HEK293 (cell line): ENCODE measurements around the gene ZNF783.

Experiments
- CTCF ChIA-PET: fragments of 350-600 bp; formaldehyde crosslinking; extraction: SDS; loops from one replicate; lab custom pipeline; 2021; ENCODE audit warnings: antibody characterized with exemption; lab: Yijun Ruan, JAX
- POLR2A ChIA-PET: fragments of 300-600 bp; formaldehyde crosslinking; extraction: SDS; loops from one replicate; lab custom pipeline; 2020; ENCODE audit warnings: antibody characterized with exemption, inconsistent platforms; lab: Yijun Ruan, JAX
- H3K27ac ChIP-seq: fragments of 200-500 bp; sonication (Bioruptor generic); 2 replicates; pipeline ENCODE4 v1.5.1; 2014; ENCODE audit warnings: low read depth, low read length, control low read depth, inconsistent platforms; ENCODE audit errors: extremely low read depth
- H3K36me3 ChIP-seq, 2 experiments: fragments of 200-500 bp in 1 of 2; sonication (Bioruptor generic) in 1 of 2; 1 replicate in 1 of 2; 2 replicates in 1 of 2; pipeline ENCODE4 v1.5.1; 2014 to 2017; ENCODE audit warnings: inconsistent platforms in 2 of 2, low read length in 2 of 2; ENCODE audit not compliant: control insufficient read depth in 2 of 2, insufficient read depth in 1 of 2
- H3K4me1 ChIP-seq: fragments of 200-500 bp; sonication (Bioruptor generic); 2 replicates; pipeline ENCODE4 v1.5.1; 2014; ENCODE audit warnings: mild to moderate bottlenecking, low read length, inconsistent platforms; ENCODE audit not compliant: control insufficient read depth, insufficient read depth
- H3K4me3 ChIP-seq: 2 replicates; pipeline ENCODE4 v1.5.1; 2011; ENCODE audit warnings: low read depth, mild to moderate bottlenecking, control low read depth, low read length, moderate library complexity
- H3K9me3 ChIP-seq: fragments of 200-500 bp; sonication (Bioruptor generic); 2 replicates; pipeline ENCODE4 v1.5.1; 2014; ENCODE audit warnings: low read depth, low read length, inconsistent platforms; ENCODE audit not compliant: control insufficient read depth, insufficient read depth
- HOXD13 ChIP-seq: sonication (generic); formaldehyde crosslinking; IDR thresholded peaks from 2 replicates; pipeline ENCODE4 v1.8.0; 2022; ENCODE audit warnings: missing genetic modification reagents, borderline replicate concordance
- ZBTB17 ChIP-seq: fragments of 450-650 bp; formaldehyde crosslinking; IDR thresholded peaks from 2 replicates; pipeline ENCODE4 v1.5.1; 2016; ENCODE audit warnings: missing biosample characterization, missing genetic modification characterization
- ZIC2 ChIP-seq: fragments of 450-650 bp; formaldehyde crosslinking; IDR thresholded peaks from 2 replicates; pipeline ENCODE4 v1.5.1; 2016; ENCODE audit warnings: missing biosample characterization, missing genetic modification characterization
- ZNF133 ChIP-seq: fragments of 450-650 bp; formaldehyde crosslinking; IDR thresholded peaks from 2 replicates; pipeline ENCODE4 v1.5.1; 2016; ENCODE audit warnings: missing biosample characterization, missing genetic modification characterization
- ZNF366 ChIP-seq: fragments of 450-650 bp; formaldehyde crosslinking; conservative IDR thresholded peaks from 2 replicates; pipeline ENCODE4 v1.5.1; 2016; ENCODE audit warnings: missing biosample characterization, missing genetic modification characterization
- ZNF423 ChIP-seq: fragments of 450-650 bp; formaldehyde crosslinking; IDR thresholded peaks from 2 replicates; pipeline ENCODE4 v1.5.1; 2016; ENCODE audit warnings: missing biosample characterization, missing genetic modification characterization
- ZNF600 ChIP-seq: fragments of 450-650 bp; formaldehyde crosslinking; IDR thresholded peaks from 2 replicates; pipeline ENCODE4 v1.5.1; 2016; ENCODE audit warnings: missing biosample characterization, missing genetic modification characterization
- ZNF677 ChIP-seq: fragments of 450-650 bp; IDR thresholded peaks from 2 replicates; pipeline ENCODE4 v1.5.0; 2018; ENCODE audit warnings: missing biosample characterization, mild to moderate bottlenecking, missing genetic modification characterization, moderate library complexity
- ZNF707 ChIP-seq: fragments of 450-650 bp; formaldehyde crosslinking; IDR thresholded peaks from 2 replicates; pipeline ENCODE4 v1.5.1; 2016; ENCODE audit warnings: missing biosample characterization, missing genetic modification characterization
- ZSCAN4 ChIP-seq: fragments of 450-650 bp; formaldehyde crosslinking; IDR thresholded peaks from 2 replicates; pipeline ENCODE4 v1.5.1; 2017; ENCODE audit warnings: missing biosample characterization, missing genetic modification characterization
- TF ChIP-seq, protein P1 (sequence below): fragments of 450-650 bp; formaldehyde crosslinking; conservative IDR thresholded peaks from 2 replicates; pipeline ENCODE4 v1.5.1; 2016; ENCODE audit warnings: low read depth, missing biosample characterization, missing genetic modification characterization
- TF ChIP-seq, protein P2 (sequence below): fragments of 450-650 bp; formaldehyde crosslinking; IDR thresholded peaks from 2 replicates; pipeline ENCODE4 v1.5.1; 2016; ENCODE audit warnings: missing biosample characterization, missing genetic modification characterization

Gene ZNF783

DNA sequence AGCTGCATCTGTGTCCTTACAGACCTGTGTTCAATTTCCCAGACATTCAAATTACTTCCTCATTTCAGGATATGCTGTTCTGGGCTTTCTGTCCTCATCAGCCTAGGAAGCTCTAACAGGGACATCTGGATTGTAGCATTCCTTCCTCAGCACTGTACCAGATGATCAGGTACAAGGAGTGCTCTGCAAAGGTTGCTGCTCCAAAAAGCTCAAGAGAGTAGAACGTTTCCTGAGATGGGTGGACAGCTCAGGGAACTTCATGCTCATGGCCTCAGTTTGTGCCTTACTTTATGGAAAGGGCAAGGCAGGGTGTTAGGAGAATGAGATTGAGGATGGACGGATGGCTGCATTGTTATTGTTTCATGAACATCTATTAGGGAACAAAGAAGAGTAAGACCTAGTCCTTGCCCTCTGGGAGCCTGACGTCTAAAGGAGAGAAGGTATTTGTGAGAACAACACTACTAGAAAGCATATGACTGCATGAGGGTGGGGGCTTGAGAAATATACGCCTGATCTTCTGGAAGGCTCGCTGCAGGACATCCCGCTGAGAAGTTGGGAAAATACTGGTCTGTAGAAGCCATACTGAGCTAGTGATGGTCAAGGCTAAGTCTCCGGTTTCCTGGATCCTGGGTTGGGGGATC, 33.0 kb upstream of the ZNF783 start:
- TF ChIP-seq ZBTB17 (tag by site-specific recombination) (peak; percentile 66), ZNF707 (tag by site-specific recombination) (peak; percentile 54; the same call in 1 of the 2 replicates), HOXD13 (no peak), ZNF677 (tag by site-specific recombination) (no peak), ZNF133 (tag by site-specific recombination) (no peak), ZNF600 (tag by site-specific recombination) (0 out of 2 replicates have a peak, but pooled peaks have one; percentile 37)
- Histone ChIP-seq H3K27ac (no peak overlapping the region), H3K36me3 (peaks cover 0 to 20% of the 10 kb centered on the region in 2 experiments; a peak in 1 of 3 replicates), H3K4me1 (no peaks in the 10 kb centered on the region), H3K9me3 (no peaks in the 10 kb centered on the region), H3K4me3 (no peak overlapping the region)
- POLR2A ChIA-PET = interaction anchor here (0.6 to 1.8 kb wide), 4 partner anchors 8 to 18 kb away, joined by 3 to 6 read pairs (median 4); no protein-coding TSS in a partner anchor
- CTCF ChIA-PET = interaction anchor here (0.7 kb wide), 1 partner anchor 31 kb away, joined by 3 read pairs; no protein-coding TSS in a partner anchor

GRCh38 chr7:149229526-149229925, 32.5 kb upstream of the ZNF783 start:
- CTCF ChIA-PET = interaction anchor here (0.5 kb wide), 1 partner anchor 598 kb away, joined by 7 read pairs; no protein-coding TSS in a partner anchor
- POLR2A ChIA-PET = interaction anchor here (0.6 to 0.9 kb wide), 3 partner anchors 15 to 18 kb away, joined by 3 to 6 read pairs (median 4); no protein-coding TSS in a partner anchor

DNA sequence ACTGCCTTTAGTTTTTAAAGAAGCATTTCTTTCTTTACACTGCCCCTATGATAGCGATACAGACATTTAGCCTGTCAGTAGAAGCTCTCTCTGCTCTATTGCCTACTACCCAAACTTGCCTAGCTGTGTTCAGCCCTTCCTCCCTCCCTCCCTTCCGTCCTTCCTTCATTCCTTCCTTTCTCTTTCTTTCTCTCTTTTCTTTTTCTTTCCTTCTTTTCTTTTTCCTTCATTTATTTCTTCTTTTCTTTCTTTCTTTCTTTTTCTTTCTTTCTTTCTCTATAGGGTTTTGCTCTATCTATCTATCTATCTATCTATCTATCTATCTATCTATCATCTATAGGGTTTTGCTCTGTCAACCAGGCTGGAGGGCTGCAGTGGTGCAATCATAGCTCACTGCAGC, 29.6 kb upstream of the ZNF783 start:
- no peaks in the 10 kb centered on the region for H3K9me3 ChIP-seq
- no peaks in the 10 kb centered on the region for H3K36me3 ChIP-seq
- TF ChIP-seq, protein P1, sequence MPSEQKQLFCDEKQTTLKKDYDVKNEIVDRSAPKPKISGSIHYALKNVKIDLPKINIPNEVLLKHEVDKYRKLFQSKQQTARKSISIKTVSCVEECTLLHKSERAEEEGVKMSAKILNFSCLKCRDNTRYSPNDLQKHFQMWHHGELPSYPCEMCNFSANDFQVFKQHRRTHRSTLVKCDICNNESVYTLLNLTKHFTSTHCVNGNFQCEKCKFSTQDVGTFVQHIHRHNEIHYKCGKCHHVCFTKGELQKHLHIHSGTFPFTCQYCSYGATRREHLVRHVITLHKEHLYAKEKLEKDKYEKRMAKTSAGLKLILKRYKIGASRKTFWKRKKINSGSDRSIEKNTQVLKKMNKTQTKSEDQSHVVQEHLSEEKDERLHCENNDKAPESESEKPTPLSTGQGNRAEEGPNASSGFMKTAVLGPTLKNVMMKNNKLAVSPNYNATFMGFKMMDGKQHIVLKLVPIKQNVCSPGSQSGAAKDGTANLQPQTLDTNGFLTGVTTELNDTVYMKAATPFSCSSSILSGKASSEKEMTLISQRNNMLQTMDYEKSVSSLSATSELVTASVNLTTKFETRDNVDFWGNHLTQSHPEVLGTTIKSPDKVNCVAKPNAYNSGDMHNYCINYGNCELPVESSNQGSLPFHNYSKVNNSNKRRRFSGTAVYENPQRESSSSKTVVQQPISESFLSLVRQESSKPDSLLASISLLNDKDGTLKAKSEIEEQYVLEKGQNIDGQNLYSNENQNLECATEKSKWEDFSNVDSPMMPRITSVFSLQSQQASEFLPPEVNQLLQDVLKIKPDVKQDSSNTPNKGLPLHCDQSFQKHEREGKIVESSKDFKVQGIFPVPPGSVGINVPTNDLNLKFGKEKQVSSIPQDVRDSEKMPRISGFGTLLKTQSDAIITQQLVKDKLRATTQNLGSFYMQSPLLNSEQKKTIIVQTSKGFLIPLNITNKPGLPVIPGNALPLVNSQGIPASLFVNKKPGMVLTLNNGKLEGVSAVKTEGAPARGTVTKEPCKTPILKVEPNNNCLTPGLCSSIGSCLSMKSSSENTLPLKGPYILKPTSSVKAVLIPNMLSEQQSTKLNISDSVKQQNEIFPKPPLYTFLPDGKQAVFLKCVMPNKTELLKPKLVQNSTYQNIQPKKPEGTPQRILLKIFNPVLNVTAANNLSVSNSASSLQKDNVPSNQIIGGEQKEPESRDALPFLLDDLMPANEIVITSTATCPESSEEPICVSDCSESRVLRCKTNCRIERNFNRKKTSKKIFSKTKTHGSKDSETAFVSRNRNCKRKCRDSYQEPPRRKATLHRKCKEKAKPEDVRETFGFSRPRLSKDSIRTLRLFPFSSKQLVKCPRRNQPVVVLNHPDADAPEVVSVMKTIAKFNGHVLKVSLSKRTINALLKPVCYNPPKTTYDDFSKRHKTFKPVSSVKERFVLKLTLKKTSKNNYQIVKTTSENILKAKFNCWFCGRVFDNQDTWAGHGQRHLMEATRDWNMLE = no peak
- TF ChIP-seq ZSCAN4 = no peak
- TF ChIP-seq ZNF366 = peak; percentile 95
- POLR2A ChIA-PET = interaction anchor here (0.7 to 1.4 kb wide), 2 partner anchors 37 to 85 kb away, joined by 3 read pairs; partner anchors contain the start of genes ZNF282 and ZNF398
- no peak overlapping the region for H3K27ac ChIP-seq
- CTCF ChIA-PET = interaction anchor here (0.5 to 0.6 kb wide), 2 partner anchors 25 to 172 kb away, joined by 3 read pairs; no protein-coding TSS in a partner anchor
- H3K4me1 ChIP-seq = no peaks in the 10 kb centered on the region
- no peak overlapping the region for H3K4me3 ChIP-seq

More at GRCh38 chr7:149229526-149229925, 32.5 kb upstream of the ZNF783 start:
- H3K36me3 ChIP-seq = peaks cover 0 to 15% of the 10 kb centered on the region in 2 experiments; a peak in 1 of 3 replicates
- no peaks in the 10 kb centered on the region for H3K9me3 ChIP-seq
- TF ChIP-seq ZIC2 (tag by site-specific recombination) = peak; percentile 48
- TF ChIP-seq ZNF423 = 0 out of 2 replicates have a peak, but pooled peaks have one; percentile 50
- TF ChIP-seq, protein P2, sequence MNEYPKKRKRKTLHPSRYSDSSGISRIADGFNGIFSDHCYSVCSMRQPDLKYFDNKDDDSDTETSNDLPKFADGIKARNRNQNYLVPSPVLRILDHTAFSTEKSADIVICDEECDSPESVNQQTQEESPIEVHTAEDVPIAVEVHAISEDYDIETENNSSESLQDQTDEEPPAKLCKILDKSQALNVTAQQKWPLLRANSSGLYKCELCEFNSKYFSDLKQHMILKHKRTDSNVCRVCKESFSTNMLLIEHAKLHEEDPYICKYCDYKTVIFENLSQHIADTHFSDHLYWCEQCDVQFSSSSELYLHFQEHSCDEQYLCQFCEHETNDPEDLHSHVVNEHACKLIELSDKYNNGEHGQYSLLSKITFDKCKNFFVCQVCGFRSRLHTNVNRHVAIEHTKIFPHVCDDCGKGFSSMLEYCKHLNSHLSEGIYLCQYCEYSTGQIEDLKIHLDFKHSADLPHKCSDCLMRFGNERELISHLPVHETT = no peak
- H3K4me1 ChIP-seq = no peaks in the 10 kb centered on the region
- no peak overlapping the region for H3K27ac ChIP-seq
- no peak overlapping the region for H3K4me3 ChIP-seq
